HEK293T (cell line): ENCODE measurements around the gene SLC3A2.
"Not testable (repeated sequence)": the region's sequence is repeated elsewhere in the genome, so short reads cannot be mapped to it uniquely, and the experiment has no call there.

ENCODE experiments used
- CTCF ChIA-PET: fragments of 350-600 bp; formaldehyde crosslinking; extraction: SDS; loops from one replicate; lab custom pipeline; 2021; ENCODE audit warnings: antibody characterized with exemption, inconsistent platforms; lab: Yijun Ruan, JAX
- POLR2A ChIA-PET: fragments of 350-600 bp; formaldehyde crosslinking; extraction: SDS; loops from one replicate; lab custom pipeline; 2020; ENCODE audit warnings: antibody characterized with exemption, inconsistent platforms; lab: Yijun Ruan, JAX
- DNase-seq: peaks from one replicate; pipeline ENCODE4 v3.0.0; 2012; ENCODE audit warnings: mixed read lengths; ENCODE audit errors: extremely low spot score
- ARNT ChIP-seq: fragments of 450-650 bp; IDR thresholded peaks from 2 replicates; pipeline ENCODE4 v1.6.1; 2017; ENCODE audit warnings: mild to moderate bottlenecking
- BHLHE40 ChIP-seq: fragments of 450-650 bp; IDR thresholded peaks from 2 replicates; pipeline ENCODE4 v1.6.1; 2016; ENCODE audit warnings: mild to moderate bottlenecking, moderate library complexity, borderline replicate concordance
- CTBP1 ChIP-seq: fragments of 450-650 bp; IDR thresholded peaks from 2 replicates; pipeline ENCODE4 v1.6.1; 2016; ENCODE audit warnings: borderline replicate concordance
- ELF4 ChIP-seq: fragments of 450-650 bp; IDR thresholded peaks from 2 replicates; pipeline ENCODE4 v1.6.1; 2017; ENCODE audit warnings: antibody characterized with exemption
- FOXA1 ChIP-seq: fragments of 450-650 bp; IDR thresholded peaks from 2 replicates; pipeline ENCODE4 v1.6.1; 2016; ENCODE audit warnings: mild to moderate bottlenecking
- FOXK2 ChIP-seq: fragments of 450-650 bp; IDR thresholded peaks from 2 replicates; pipeline ENCODE4 v1.6.1; 2016; ENCODE audit warnings: mild to moderate bottlenecking
- FOXM1 ChIP-seq: fragments of 450-650 bp; IDR thresholded peaks from 2 replicates; pipeline ENCODE4 v1.6.1; 2017; ENCODE audit warnings: mild to moderate bottlenecking, borderline replicate concordance
- HDGF ChIP-seq: fragments of 450-650 bp; IDR thresholded peaks from 2 replicates; pipeline ENCODE4 v1.6.1; 2017; ENCODE audit warnings: antibody characterized with exemption, borderline replicate concordance
- L3MBTL2 ChIP-seq: fragments of 450-650 bp; conservative IDR thresholded peaks from 2 replicates; pipeline ENCODE4 v1.6.1; 2016; ENCODE audit warnings: mild to moderate bottlenecking
- LEF1 ChIP-seq: fragments of 450-650 bp; IDR thresholded peaks from 2 replicates; pipeline ENCODE4 v1.6.1; 2017; ENCODE audit warnings: mild to moderate bottlenecking, borderline replicate concordance
- NFRKB ChIP-seq: fragments of 450-650 bp; IDR thresholded peaks from 2 replicates; pipeline ENCODE4 v1.6.1; 2016; ENCODE audit warnings: mild to moderate bottlenecking, moderate library complexity
- PKNOX1 ChIP-seq: fragments of 450-650 bp; IDR thresholded peaks from 2 replicates; pipeline ENCODE4 v1.6.1; 2016
- SP1 ChIP-seq: fragments of 450-650 bp; IDR thresholded peaks from 2 replicates; pipeline ENCODE4 v1.6.1; 2017
- SUZ12 ChIP-seq: fragments of 450-650 bp; IDR thresholded peaks from 2 replicates; pipeline ENCODE4 v1.6.1; 2016; ENCODE audit warnings: mild to moderate bottlenecking
- TARDBP ChIP-seq: fragments of 450-650 bp; IDR thresholded peaks from 2 replicates; pipeline ENCODE4 v1.6.1; 2016
- ZNF384 ChIP-seq: fragments of 450-650 bp; IDR thresholded peaks from 2 replicates; pipeline ENCODE4 v1.6.1; 2016

The SLC3A2 gene

GRCh38 chr11:62839050-62839945 lies 41.4 kb upstream of the SLC3A2 start, which contains the start of gene WDR74:
TSS of gene WDR74 (minus strand) at chr11:62839590. CDS start at chr11:62839570, 20 bp downstream.
- CTCF ChIA-PET, result interaction anchor here (1.2 kb wide), 1 partner anchor 162 kb away, joined by 3 read pairs; no protein-coding TSS in a partner anchor
- TF ChIP-seq ELF4, result peak; percentile 84
- TF ChIP-seq NFRKB, result peak; percentile 70
- peak; percentile 52; the same call in 1 of the 2 replicates for TF ChIP-seq L3MBTL2
- peak; percentile 78; the same call in 1 of the 2 replicates for TF ChIP-seq FOXK2
- TF ChIP-seq LEF1, result no peak
- peak; percentile 69 for DNase-seq
- POLR2A ChIA-PET, result interaction anchor here (0.6 to 3.4 kb wide), 14 partner anchors 7 to 112 kb away, joined by 3 to 331 read pairs (median 32); partner anchors contain the start of genes HNRNPUL2, NXF1, SLC3A2 and STX5

- peak; percentile 24 for DNase-seq
- CTCF ChIA-PET, result interaction anchor here (1.0 to 1.8 kb wide), 3 partner anchors 17 to 164 kb away, joined by 3 to 8 read pairs (median 3); no protein-coding TSS in a partner anchor
These were observed 39.9 kb upstream of the SLC3A2 start for GRCh38 chr11:62840721-62841360.

GRCh38 chr11:62841361-62842170 lies 39.1 kb upstream of the SLC3A2 start:
- ChIA-PET POLR2A (interaction anchor here (0.6 to 3.4 kb wide), 58 partner anchors 9 to 1412 kb away, joined by 3 to 331 read pairs (median 5); partner anchors contain the start of genes B3GAT3, C11orf98, CPSF7 and CSKMT), CTCF (interaction anchor here (1.0 to 1.8 kb wide), 2 partner anchors 18 to 55 kb away, joined by 3 to 8 read pairs; no protein-coding TSS in a partner anchor)
- TF ChIP-seq LEF1, result no peak; the same call in 1 of the 2 replicates
- TF ChIP-seq FOXM1, result no peak; the same call in 1 of the 2 replicates
- TF ChIP-seq FOXK2, result peak; percentile 98
- peak; percentile 99 for TF ChIP-seq TARDBP
- peak; percentile 86 for TF ChIP-seq BHLHE40
- TF ChIP-seq PKNOX1, result peak; percentile 91
- peak; percentile 100 for TF ChIP-seq ELF4
- TF ChIP-seq HDGF, result no peak
- TF ChIP-seq SUZ12, result no peak
- TF ChIP-seq SP1, result no peak; the same call in 1 of the 2 replicates
- TF ChIP-seq ARNT, result peak; percentile 87
- peak; percentile 93 for TF ChIP-seq CTBP1
- TF ChIP-seq FOXA1, result no peak
- peak; percentile 93 for TF ChIP-seq L3MBTL2
- peak; percentile 99 for TF ChIP-seq NFRKB
- peak; percentile 82 for TF ChIP-seq ZNF384
- peak; percentile 89 for DNase-seq

More at GRCh38 chr11:62840721-62841360, 39.9 kb upstream of the SLC3A2 start:
- POLR2A ChIA-PET, result interaction anchor here (0.6 to 3.4 kb wide), 56 partner anchors 9 to 1411 kb away, joined by 3 to 331 read pairs (median 5); partner anchors contain the start of genes B3GAT3, CPSF7, EEF1G and HNRNPUL2

GRCh38 chr11:62842171-62842741 lies 38.4 kb upstream of the SLC3A2 start:
- CTCF ChIA-PET, result interaction anchor here (0.7 kb wide), 1 partner anchor 47 kb away, joined by 3 read pairs; no protein-coding TSS in a partner anchor
- peak; percentile 18 for DNase-seq
- no peak for TF ChIP-seq FOXA1
- TF ChIP-seq L3MBTL2, result peak; percentile 72
- peak; percentile 21; the same call in 1 of the 2 replicates for TF ChIP-seq ELF4
- POLR2A ChIA-PET, result interaction anchor here (0.6 to 5.6 kb wide), 30 partner anchors 10 to 220 kb away, joined by 3 to 331 read pairs (median 7); partner anchors contain the start of genes B3GAT3, HNRNPUL2, NXF1 and SLC3A2

- not testable (repeated sequence) for DNase-seq
- ChIA-PET POLR2A (interaction anchor here (0.6 to 5.6 kb wide), 8 partner anchors 9 to 57 kb away, joined by 3 to 75 read pairs (median 5); partner anchors contain the start of gene SLC3A2), CTCF (interaction anchor here (0.7 kb wide), 1 partner anchor 46 kb away, joined by 3 read pairs; no protein-coding TSS in a partner anchor)
These were observed 37.8 kb upstream of the SLC3A2 start for GRCh38 chr11:62842891-62843290.

GRCh38 chr11:62843466-62843865 lies 37.2 kb upstream of the SLC3A2 start:
- POLR2A ChIA-PET, result interaction anchor here (0.9 to 5.6 kb wide), 7 partner anchors 9 to 57 kb away, joined by 3 to 75 read pairs (median 7); partner anchors contain the start of genes SLC3A2, STX5 and TEX54
- no peak for DNase-seq
- TF ChIP-seq FOXM1 (no peak), ARNT (no peak)
- CTCF ChIA-PET, result no interaction called here
